CD8-positive, alpha-beta memory T cell (primary cell): ENCODE data around the gene NAT16. TPM values are rescaled to one million over a fixed set of nuclear protein-coding genes. Genes with fewer than 3 reads are reported as not detected.
A peak's percentile ranks its signal among the peaks of the same experiment; 100 is the strongest.

Experiments used
- CTCF ChIA-PET: fragments of 350-600 bp; sonication (Branson Sonifier 250); formaldehyde crosslinking; loops from one replicate; lab custom pipeline; 2021; ENCODE audit warnings: antibody characterized with exemption; lab: Charles Lee
- POLR2A ChIA-PET: fragments of 350-600 bp; sonication (Branson Sonifier 250); formaldehyde crosslinking; loops from one replicate; lab custom pipeline; 2021; ENCODE audit warnings: antibody characterized with exemption; lab: Charles Lee
- DNase-seq, 5 donors: peaks; one replicate each; pipeline versions ENCODE4 v3.0.0 to v3.0.0-alpha.2; 2020 to 2022; ENCODE audit warnings: mixed read lengths in 1 of 5
- H3K27ac ChIP-seq: one replicate; pipeline ENCODE4 v1.7.0; 2013; ENCODE audit warnings: low read depth, mild to moderate bottlenecking, low read length, moderate library complexity
- H3K27me3 ChIP-seq: 2 replicates; pipeline ENCODE4 v1.7.0; 2013; ENCODE audit warnings: low read length, mild to moderate bottlenecking; ENCODE audit not compliant: insufficient read depth, poor library complexity, severe bottlenecking
- H3K36me3 ChIP-seq: 2 replicates; pipeline ENCODE4 v1.7.0; 2013; ENCODE audit warnings: mild to moderate bottlenecking, low read length, moderate library complexity; ENCODE audit not compliant: insufficient read depth
- H3K4me1 ChIP-seq: 2 replicates; pipeline ENCODE4 v1.7.0; 2013; ENCODE audit warnings: mild to moderate bottlenecking, low read length, moderate library complexity; ENCODE audit not compliant: insufficient read depth
- H3K4me3 ChIP-seq: 2 replicates; pipeline ENCODE4 v1.7.0; 2013; ENCODE audit warnings: mild to moderate bottlenecking, low read length
- H3K9me3 ChIP-seq: 2 replicates; pipeline ENCODE4 v1.7.0; 2013; ENCODE audit warnings: mild to moderate bottlenecking, low read length
- H3K27ac Mint-ChIP-seq, 8 donors: one replicate each; pipeline ENCODE4 v1.8.0; 2020 to 2021; ENCODE audit warnings: mixed read lengths in 8 of 8, mild to moderate bottlenecking in 6 of 8, inconsistent platforms in 3 of 8, moderate library complexity in 3 of 8
- H3K27me3 Mint-ChIP-seq, 2 donors: one replicate each; pipeline ENCODE4 v1.8.0; 2020 to 2021; ENCODE audit warnings: mixed read lengths in 2 of 2, mild to moderate bottlenecking in 1 of 2, moderate library complexity in 1 of 2
- H3K36me3 Mint-ChIP-seq, 3 donors: one replicate each; pipeline ENCODE4 v1.8.0; 2020 to 2021; ENCODE audit warnings: mixed read lengths in 3 of 3, inconsistent platforms in 1 of 3, mild to moderate bottlenecking in 1 of 3
- H3K4me1 Mint-ChIP-seq, 3 donors: one replicate each; pipeline ENCODE4 v1.8.0; 2020 to 2021; ENCODE audit warnings: mixed read lengths in 3 of 3, inconsistent platforms in 1 of 3, mild to moderate bottlenecking in 1 of 3
- H3K4me3 Mint-ChIP-seq, 7 donors: one replicate each; pipeline ENCODE4 v1.8.0; 2020 to 2021; ENCODE audit warnings: mixed read lengths in 7 of 7, mild to moderate bottlenecking in 6 of 7, moderate library complexity in 4 of 7, inconsistent platforms in 2 of 7
- H3K9me3 Mint-ChIP-seq, 5 donors: one replicate each; pipeline ENCODE4 v1.8.0; 2020 to 2022; ENCODE audit warnings: mixed read lengths in 5 of 5, mild to moderate bottlenecking in 3 of 5, moderate library complexity in 2 of 5, inconsistent platforms in 1 of 5
- polyA plus RNA-seq: library from polyadenylated mRNA; unstranded; fragments of 300-500 nt; fragmentation: Illumina TruSeq; gene quantifications from one replicate; pipeline ENCODE4 v1.2.3, GENCODE V29; 2021
- total RNA-seq, 2 experiments: library from RNA; stranded (reverse); gene quantifications; one replicate each; pipeline ENCODE4 v1.2.3, GENCODE V29; 2021

Gene NAT16
- total and polyA plus RNA-seq, 3 experiments from 2014 or later, result not detected

DNA sequence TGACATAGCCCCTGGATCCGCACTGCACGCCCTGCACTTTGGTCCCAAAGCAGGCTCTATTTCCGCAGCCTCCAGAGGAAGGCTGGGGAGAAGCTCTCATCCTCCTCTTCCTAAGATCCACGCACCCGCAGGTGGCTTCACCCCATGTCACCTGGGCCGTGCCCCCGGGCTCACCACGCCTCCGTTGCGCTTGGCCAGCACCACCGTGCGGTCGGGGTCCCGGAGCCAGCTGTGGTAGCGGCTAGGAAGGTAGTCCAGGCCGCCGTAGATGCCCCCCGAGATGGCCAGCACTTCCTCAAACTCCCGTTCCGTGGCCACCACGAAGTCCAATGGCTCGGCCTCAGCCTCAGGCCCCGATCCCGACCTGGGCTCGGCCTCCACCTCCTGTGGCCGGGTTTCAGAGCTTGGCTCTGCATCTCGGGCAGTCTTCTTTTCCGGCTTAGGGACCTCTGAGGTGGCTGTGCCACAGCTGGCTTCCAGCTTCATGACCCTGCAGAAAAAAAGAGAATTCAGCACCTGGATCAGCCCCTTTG, 5.7 kb downstream of the NAT16 start:
- ChIA-PET POLR2A (interaction anchor here (1.0 kb wide), 1 partner anchor 10 kb away, joined by 5 read pairs; no protein-coding TSS in a partner anchor), CTCF (interaction anchor here (1.0 to 2.9 kb wide), 6 partner anchors 9 to 43 kb away, joined by 3 to 14 read pairs (median 4); partner anchors contain the start of genes PLOD3 and ZNHIT1)
- Mint-ChIP-seq H3K9me3 (peaks cover 0 to 3% (median 0%) of the 10 kb centered on the region in 5 donors), H3K4me1 (peaks cover 34 to 54% (median 37%) of the 10 kb centered on the region in 3 donors), H3K36me3 (no peaks in the 10 kb centered on the region), H3K27me3 (peaks cover 85 to 88% of the 10 kb centered on the region in 2 donors), H3K27ac (peak overlapping the region in 3 of 8 donors; percentile 24 to 64 (median 42)), H3K4me3 (peak overlapping the region; percentile 37 to 86 (median 71))
- Histone ChIP-seq H3K27ac (no peak overlapping the region), H3K4me3 (no peak overlapping the region), H3K9me3 (no peaks in the 10 kb centered on the region), H3K4me1 (peaks cover 53% of the 10 kb centered on the region), H3K27me3 (peaks cover 90% of the 10 kb centered on the region), H3K36me3 (no peaks in the 10 kb centered on the region)
- DNase-seq, result no peak

DNA sequence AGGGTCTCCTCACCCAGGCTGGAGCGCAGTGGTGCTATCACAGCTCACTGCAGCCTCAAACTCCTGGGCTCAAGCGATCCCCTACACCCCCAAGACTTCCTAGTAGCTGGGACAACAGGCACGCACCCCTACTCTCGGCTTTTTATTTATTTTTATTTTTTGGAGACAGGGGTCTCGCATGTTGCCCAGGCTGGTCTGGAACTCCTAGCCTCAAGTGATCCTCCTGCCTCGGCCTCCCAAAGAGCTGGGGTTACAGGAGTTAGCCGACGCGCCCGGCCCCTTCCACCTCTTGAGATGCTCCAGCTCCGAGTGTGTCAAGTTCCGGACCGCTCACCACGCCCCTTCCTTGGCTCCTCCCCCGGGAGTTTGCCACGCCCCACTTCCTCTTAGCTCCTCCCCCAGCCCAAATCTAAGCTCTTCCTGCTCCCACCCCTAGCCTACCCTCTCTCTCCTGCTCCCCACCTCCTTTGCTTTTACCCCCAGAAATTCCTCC, 6.3 kb downstream of the NAT16 start:
- peaks cover 84 to 88% of the 10 kb centered on the region in 2 donors for H3K27me3 Mint-ChIP-seq
- peak overlapping the region in 2 of 8 donors; percentile 24 to 42 for H3K27ac Mint-ChIP-seq
- peaks cover 0 to 3% (median 0%) of the 10 kb centered on the region in 5 donors for H3K9me3 Mint-ChIP-seq
- CTCF ChIA-PET, result interaction anchor here (1.0 to 2.9 kb wide), 7 partner anchors 10 to 44 kb away, joined by 3 to 14 read pairs (median 4); partner anchors contain the start of genes PLOD3 and ZNHIT1
- peaks cover 93% of the 10 kb centered on the region for H3K27me3 ChIP-seq
- no peaks in the 10 kb centered on the region for H3K36me3 ChIP-seq
- no peak overlapping the region for H3K4me3 ChIP-seq
- H3K36me3 Mint-ChIP-seq, result no peaks in the 10 kb centered on the region
- peaks cover 57% of the 10 kb centered on the region for H3K4me1 ChIP-seq
- H3K4me1 Mint-ChIP-seq, result peaks cover 34 to 53% (median 37%) of the 10 kb centered on the region in 3 donors
- peak; percentile 37 to 71 (median 60) for DNase-seq
- H3K27ac ChIP-seq, result no peak overlapping the region
- H3K4me3 Mint-ChIP-seq, result peak overlapping the region in 6 of 7 donors; percentile 63 to 86 (median 72)
- POLR2A ChIA-PET, result interaction anchor here (1.0 kb wide), 1 partner anchor 9 kb away, joined by 5 read pairs; no protein-coding TSS in a partner anchor
- no peaks in the 10 kb centered on the region for H3K9me3 ChIP-seq

DNA sequence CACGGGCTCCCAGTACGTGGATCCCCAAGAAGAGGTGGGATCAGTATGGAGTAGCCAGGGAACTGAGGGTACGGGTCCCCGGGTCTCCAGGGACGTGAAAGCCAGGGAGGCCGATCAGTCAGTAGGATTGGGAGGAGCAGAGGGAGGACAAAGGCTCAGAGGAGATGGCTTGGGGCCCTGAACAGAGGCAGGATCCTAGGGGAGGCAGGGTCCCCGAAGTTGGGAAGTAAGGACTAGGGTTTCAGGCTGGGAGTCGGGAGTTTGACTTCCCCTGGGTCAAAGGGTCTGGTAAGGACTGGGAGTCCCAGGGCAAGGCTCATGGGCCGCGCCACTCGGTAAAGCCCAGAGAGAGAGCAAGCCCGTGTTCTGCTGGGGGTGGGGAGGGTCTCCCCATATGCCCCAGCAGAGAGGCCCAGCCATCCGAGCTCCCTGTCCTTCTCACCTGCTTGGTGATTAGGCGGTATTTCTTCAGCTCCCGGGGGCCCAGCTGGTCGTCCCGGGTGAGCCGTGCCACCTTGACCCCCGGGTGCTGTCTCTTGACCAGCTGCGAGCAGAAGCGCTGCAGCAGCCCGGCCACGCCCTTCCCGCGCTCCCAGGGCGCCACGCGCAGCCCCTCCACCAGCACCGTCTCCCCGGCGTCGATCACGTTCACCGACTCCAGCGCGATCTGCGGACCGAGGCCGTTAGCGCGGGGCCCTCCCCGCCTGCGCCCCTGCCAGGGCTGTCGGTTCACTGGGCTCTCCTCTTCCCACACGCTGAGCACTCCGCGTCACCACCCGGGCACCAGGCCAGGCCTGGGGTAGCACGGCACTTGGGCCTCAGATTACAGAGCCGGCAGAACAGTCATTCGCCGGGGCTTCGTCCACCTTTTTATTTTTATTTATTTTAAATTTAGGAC, 7.0 kb downstream of the NAT16 start:
- H3K27ac ChIP-seq, result no peak overlapping the region
- H3K27me3 ChIP-seq, result peaks cover 97% of the 10 kb centered on the region
- Mint-ChIP-seq H3K9me3 (peaks cover 0 to 3% (median 0%) of the 10 kb centered on the region in 5 donors), H3K27ac (no peak overlapping the region), H3K4me1 (peaks cover 36 to 58% (median 41%) of the 10 kb centered on the region in 3 donors), H3K4me3 (peak overlapping the region in 5 of 7 donors; percentile 23 to 82 (median 44)), H3K27me3 (peaks cover 86 to 90% of the 10 kb centered on the region in 2 donors), H3K36me3 (no peaks in the 10 kb centered on the region)
- ChIA-PET CTCF (interaction anchor here (1.0 to 2.9 kb wide), 6 partner anchors 10 to 44 kb away, joined by 3 to 14 read pairs (median 4); partner anchors contain the start of genes PLOD3 and ZNHIT1), POLR2A (interaction anchor here (0.6 to 1.0 kb wide), 2 partner anchors 9 to 13 kb away, joined by 5 to 9 read pairs; no protein-coding TSS in a partner anchor)
- H3K4me1 ChIP-seq, result peaks cover 57% of the 10 kb centered on the region
- H3K36me3 ChIP-seq, result no peaks in the 10 kb centered on the region
- no peaks in the 10 kb centered on the region for H3K9me3 ChIP-seq
- no peak overlapping the region for H3K4me3 ChIP-seq
- no peak for DNase-seq

DNA sequence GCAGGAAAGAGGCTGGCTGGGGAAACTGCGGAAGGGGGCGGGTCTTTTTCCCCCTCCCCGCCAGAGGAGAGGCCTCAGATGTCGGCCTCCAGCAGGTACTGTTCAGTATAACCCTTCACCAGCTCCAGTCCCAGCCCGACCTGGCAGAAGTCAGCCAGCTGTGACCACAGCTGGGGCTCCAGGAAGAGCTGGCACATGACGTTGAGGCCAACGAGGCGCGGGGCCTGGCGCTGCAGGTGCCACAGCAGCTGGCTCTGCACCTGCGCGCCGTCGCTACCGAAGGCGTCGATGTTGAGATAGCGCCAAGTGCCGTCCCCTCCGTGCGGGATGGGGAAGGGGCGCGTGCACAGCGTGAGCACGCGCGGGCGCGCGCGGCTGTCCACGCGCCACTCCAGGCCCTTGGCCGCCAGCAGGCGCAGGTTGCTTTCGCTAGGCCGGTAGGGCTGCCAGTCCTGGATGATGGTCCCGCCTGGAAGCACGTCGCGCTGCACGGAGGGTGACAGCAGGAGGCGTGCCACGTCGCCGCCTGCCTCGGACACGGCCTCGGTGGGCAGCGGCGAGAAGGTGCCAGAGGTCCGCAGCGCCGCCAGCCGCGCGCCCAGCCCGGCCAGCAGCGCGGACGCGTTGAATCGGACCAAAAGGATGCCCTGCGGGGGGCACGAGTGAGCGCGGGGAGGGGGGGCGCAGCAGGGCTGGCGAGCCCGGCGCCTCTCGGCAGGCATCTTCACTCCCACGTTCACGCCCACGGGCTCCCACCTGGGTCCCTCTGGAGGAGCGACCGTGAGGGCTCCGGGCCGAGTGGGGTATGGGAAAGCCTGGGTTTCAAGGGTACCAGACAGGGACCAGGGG, 7.9 kb downstream of the NAT16 start:
- Histone ChIP-seq H3K27ac (no peak overlapping the region), H3K27me3 (peaks cover 97% of the 10 kb centered on the region), H3K36me3 (no peaks in the 10 kb centered on the region), H3K9me3 (no peaks in the 10 kb centered on the region), H3K4me3 (no peak overlapping the region), H3K4me1 (peaks cover 57% of the 10 kb centered on the region)
- peak overlapping the region in 4 of 7 donors; percentile 15 to 57 (median 46) for H3K4me3 Mint-ChIP-seq
- POLR2A ChIA-PET, result interaction anchor here (0.6 kb wide), 1 partner anchor 14 kb away, joined by 9 read pairs; no protein-coding TSS in a partner anchor
- H3K36me3 Mint-ChIP-seq, result no peaks in the 10 kb centered on the region
- DNase-seq, result no peak
- peaks cover 86 to 90% of the 10 kb centered on the region in 2 donors for H3K27me3 Mint-ChIP-seq
- no peak overlapping the region for H3K27ac Mint-ChIP-seq
- CTCF ChIA-PET, result interaction anchor here (0.8 to 3.1 kb wide), 5 partner anchors 18 to 111 kb away, joined by 3 to 38 read pairs (median 5); no protein-coding TSS in a partner anchor
- H3K9me3 Mint-ChIP-seq, result peaks cover 0 to 3% (median 0%) of the 10 kb centered on the region in 5 donors
- peaks cover 38 to 61% (median 41%) of the 10 kb centered on the region in 3 donors for H3K4me1 Mint-ChIP-seq

DNA sequence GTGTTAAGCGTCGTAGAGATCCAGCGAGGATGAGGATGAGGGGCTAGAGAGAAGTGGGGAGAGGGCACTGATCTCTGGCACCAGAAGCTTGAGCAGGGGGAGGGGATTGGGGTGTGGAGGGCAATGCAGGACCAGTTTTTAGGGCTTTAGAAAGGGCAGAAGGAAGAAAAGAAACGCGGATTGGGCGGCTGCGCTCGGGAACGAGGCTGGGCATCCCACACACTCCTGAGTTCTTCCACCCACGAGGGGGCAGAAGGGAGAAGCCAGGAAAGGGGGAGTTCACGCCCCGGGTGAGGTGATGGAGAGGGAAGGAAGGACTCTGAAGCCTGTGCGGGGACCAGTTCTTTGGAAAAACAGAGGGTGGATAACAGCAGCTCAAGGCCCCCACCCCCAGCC, 8.7 kb downstream of the NAT16 start:
- ChIA-PET POLR2A (no interaction called here), CTCF (interaction anchor here (0.8 to 3.1 kb wide), 8 partner anchors 11 to 111 kb away, joined by 3 to 38 read pairs (median 4); no protein-coding TSS in a partner anchor)
- no peak for DNase-seq
- Histone ChIP-seq H3K27me3 (peaks cover 95% of the 10 kb centered on the region), H3K36me3 (no peaks in the 10 kb centered on the region), H3K9me3 (no peaks in the 10 kb centered on the region), H3K27ac (no peak overlapping the region), H3K4me1 (peaks cover 57% of the 10 kb centered on the region), H3K4me3 (no peak overlapping the region)
- peak overlapping the region in 5 of 7 donors; percentile 15 to 57 (median 37) for H3K4me3 Mint-ChIP-seq
- peaks cover 0 to 3% (median 0%) of the 10 kb centered on the region in 5 donors for H3K9me3 Mint-ChIP-seq
- no peaks in the 10 kb centered on the region for H3K36me3 Mint-ChIP-seq
- H3K27me3 Mint-ChIP-seq, result peaks cover 85 to 87% of the 10 kb centered on the region in 2 donors
- peak overlapping the region in 1 of 8 donors; percentile 41 for H3K27ac Mint-ChIP-seq
- H3K4me1 Mint-ChIP-seq, result peaks cover 41 to 66% (median 41%) of the 10 kb centered on the region in 3 donors

DNA sequence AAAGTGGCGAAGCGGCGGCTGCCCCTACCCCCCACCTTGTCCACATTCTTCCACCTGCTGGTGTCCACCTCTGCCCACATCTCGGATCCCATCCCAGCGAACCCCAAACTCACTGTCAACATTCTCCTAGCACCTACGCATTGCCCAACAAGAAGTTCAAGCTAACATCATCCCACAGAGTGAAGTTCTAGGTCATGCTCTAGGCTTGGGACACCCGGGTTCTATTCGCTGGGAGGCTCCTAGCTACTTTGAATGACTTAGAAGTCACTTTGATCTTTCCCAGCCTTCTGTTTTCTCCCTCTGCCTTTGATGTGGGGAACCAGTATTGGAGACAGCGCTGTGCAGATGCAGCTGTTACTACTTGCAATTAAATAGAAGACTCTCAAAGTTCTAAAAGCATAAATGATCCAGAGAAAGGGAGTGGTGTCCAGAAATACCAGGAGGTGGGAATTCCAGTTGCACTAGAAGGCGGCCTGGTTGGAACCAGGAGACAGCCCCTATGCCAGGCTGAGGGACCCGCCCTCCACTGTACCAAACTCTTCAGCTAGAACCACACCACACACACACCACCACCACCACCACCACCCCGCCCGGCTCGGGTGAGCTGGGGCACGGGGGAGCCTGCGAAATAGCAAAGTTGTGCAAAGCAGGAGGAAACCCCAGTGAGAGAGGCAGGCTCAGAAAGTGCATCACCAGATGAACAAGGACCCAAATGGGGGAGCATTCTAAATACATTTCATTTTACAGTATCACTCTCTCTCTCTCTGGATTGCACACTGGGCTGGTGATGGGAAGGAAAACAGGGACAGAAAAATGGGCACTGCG, 9.3 kb downstream of the NAT16 start:
- CTCF ChIA-PET, result interaction anchor here (0.9 to 3.1 kb wide), 11 partner anchors 12 to 112 kb away, joined by 3 to 38 read pairs (median 4); partner anchors contain the start of gene ZNHIT1
- Mint-ChIP-seq H3K27me3 (peaks cover 83 to 88% of the 10 kb centered on the region in 2 donors), H3K9me3 (peaks cover 0 to 3% (median 0%) of the 10 kb centered on the region in 5 donors)

More for the DNA sequence above, 9.3 kb downstream of the NAT16 start:
- H3K4me1 Mint-ChIP-seq, result peaks cover 43 to 71% (median 46%) of the 10 kb centered on the region in 3 donors
- no peaks in the 10 kb centered on the region for H3K9me3 ChIP-seq
- POLR2A ChIA-PET, result interaction anchor here (1.3 kb wide), 1 partner anchor 27 kb away, joined by 3 read pairs; no protein-coding TSS in a partner anchor
- no peaks in the 10 kb centered on the region for H3K36me3 Mint-ChIP-seq
- H3K4me1 ChIP-seq, result peaks cover 62% of the 10 kb centered on the region
- DNase-seq, result peak in 1 of 5 donors; percentile 49
- no peak overlapping the region for H3K27ac ChIP-seq
- H3K27ac Mint-ChIP-seq, result peak overlapping the region in 1 of 8 donors; percentile 41
- peak overlapping the region in 4 of 7 donors; percentile 1 to 70 (median 23) for H3K4me3 Mint-ChIP-seq
- H3K4me3 ChIP-seq, result no peak overlapping the region
- H3K27me3 ChIP-seq, result peaks cover 95% of the 10 kb centered on the region
- no peaks in the 10 kb centered on the region for H3K36me3 ChIP-seq
